Body of pancreas (tissue), 4 donors: ENCODE measurements around the gene TTC27. TPM values are rescaled to one million over a fixed set of nuclear protein-coding genes. Genes with fewer than 3 reads are reported as not detected.

ENCODE experiments used
- ATAC-seq: fragments of 150-250 bp; one replicate; pipeline ENCODE4 v1.9.1; 2016
- DNase-seq, 4 donors: peaks; one replicate each; pipeline ENCODE4 v3.0.0-alpha.2; 2019
- H3K27ac ChIP-seq, 4 donors: fragments of 200-600 bp; sonication (generic); 1 replicate in 3 of 4; 2 replicates in 1 of 4; pipeline versions ENCODE4 v1.5.1 to v1.6.1; 2016 to 2019; ENCODE audit warnings: mild to moderate bottlenecking in 1 of 4, mixed read lengths in 1 of 4, moderate library complexity in 1 of 4
- H3K27me3 ChIP-seq, 2 donors: fragments of 200-600 bp; sonication (generic); one replicate each; pipeline ENCODE4 v1.6.0; 2016; ENCODE audit warnings: mild to moderate bottlenecking in 1 of 2
- H3K36me3 ChIP-seq, 2 donors: fragments of 200-600 bp; sonication (generic); replicated peaks in 1 of 2; 2 replicates each; pipeline ENCODE4 v1.5.1; 2016; ENCODE audit warnings: low read depth in 2 of 2; ENCODE audit not compliant: insufficient read depth in 1 of 2
- H3K4me1 ChIP-seq: fragments of 200-600 bp; sonication (generic); one replicate; pipeline ENCODE4 v1.6.0; 2016
- H3K4me3 ChIP-seq, 2 donors: fragments of 200-600 bp; sonication (generic); 1 replicate in 1 of 2; 2 replicates in 1 of 2; pipeline ENCODE4 v1.5.1; 2016 to 2019
- H3K9me3 ChIP-seq, 3 donors: fragments of 200-600 bp; sonication (generic); 1 replicate in 2 of 3; 2 replicates in 1 of 3; pipeline ENCODE4 v1.5.1; 2016
- CTCF ChIP-seq, 7 experiments: fragments of 450-650 bp in 4 of 7; fragments of 200-600 bp in 3 of 7; sonication (generic) in 3 of 7; IDR thresholded peaks; one replicate each; pipeline ENCODE4 v1.5.1; 2016 to 2019; ENCODE audit warnings: antibody characterized with exemption in 7 of 7
- POLR2A ChIP-seq, 3 donors: fragments of 450-650 bp; IDR thresholded peaks; one replicate each; pipeline ENCODE4 v1.6.1; 2016; ENCODE audit warnings: antibody characterized with exemption in 3 of 3, mild to moderate bottlenecking in 2 of 3
- WGBS, 2 donors: methylation state at CpG; one replicate each; pipeline ENCODE4 v1.1.5; 2017; 5-methylcytosine and 5-hydroxymethylcytosine counted together
- intact Hi-C: fragments of 100-400 bp; cut with DNase I; formaldehyde crosslinking; loops from one replicate; pipeline ENCODE4 v1.15.1; 2023
- total RNA-seq, 2 donors: library from RNA; depleted of rRNA; stranded (reverse); fragments of >200 nt; gene quantifications; one replicate each; pipeline ENCODE4 v1.1.0, GENCODE V29; 2016

The TTC27 gene
- total RNA-seq, 2 donors from 2014 or later: 5.6 to 9.3 TPM

- H3K4me1 ChIP-seq: no peaks in the 10 kb centered on the region
- ATAC-seq (no peak), DNase-seq (no peak)
- no peak overlapping the region for H3K4me3 ChIP-seq
- H3K27ac ChIP-seq: no peak overlapping the region
- H3K27me3 ChIP-seq: no peaks in the 10 kb centered on the region
- intact Hi-C loops: no loop called here
- 39 to 45% methylated on average over 1 of the region's 1 CpG for WGBS, 2 donors
- H3K9me3 ChIP-seq: no peaks in the 10 kb centered on the region
- H3K36me3 ChIP-seq: peaks cover 0 to 2% of the 10 kb centered on the region in 2 donors
- no peak for TF ChIP-seq POLR2A (IDR thresholded peaks at IDR 0.05)
- TF ChIP-seq CTCF (IDR thresholded peaks at IDR 0.05): no peak
These were observed 148.1 kb downstream of the TTC27 start for GRCh38 chr2:32775954-32776353.

DNA sequence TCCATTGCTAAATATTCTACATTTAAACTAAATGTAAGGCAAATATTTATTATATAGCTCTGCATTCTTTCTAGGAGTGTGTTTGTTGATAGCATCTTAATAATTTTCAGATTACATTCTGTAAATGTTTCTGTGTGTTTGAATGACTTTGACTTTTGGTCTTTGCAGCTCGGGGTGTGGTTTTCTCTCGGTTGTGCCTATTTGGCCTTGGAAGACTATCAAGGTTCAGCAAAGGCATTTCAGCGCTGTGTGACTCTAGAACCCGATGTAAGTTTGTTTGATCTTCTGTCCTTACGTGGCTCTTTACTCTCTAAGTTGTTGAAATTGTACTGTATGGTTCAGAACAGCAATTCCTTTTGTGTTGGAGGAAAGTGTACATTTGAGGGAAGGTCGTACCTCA is 149.9 kb downstream of the TTC27 start:
- Histone ChIP-seq H3K4me1 (no peaks in the 10 kb centered on the region), H3K9me3 (no peaks in the 10 kb centered on the region), H3K27me3 (no peaks in the 10 kb centered on the region), H3K27ac (no peak overlapping the region), H3K4me3 (no peak overlapping the region), H3K36me3 (peaks cover 0 to 2% of the 10 kb centered on the region in 2 donors)
- ATAC-seq (no peak), DNase-seq (no peak)
- TF ChIP-seq POLR2A (IDR thresholded peaks at IDR 0.05) (no peak), CTCF (IDR thresholded peaks at IDR 0.05) (no peak)
- intact Hi-C loops: no loop called here
- WGBS, 2 donors: 89 to 91% methylated on average over 6 of the region's 6 CpGs

- intact Hi-C loops: no loop called here
- no peak for TF ChIP-seq POLR2A (IDR thresholded peaks at IDR 0.05)
- no peak for TF ChIP-seq CTCF (IDR thresholded peaks at IDR 0.05)
- H3K9me3 ChIP-seq: no peaks in the 10 kb centered on the region
- no peak overlapping the region for H3K27ac ChIP-seq
- H3K4me1 ChIP-seq: no peaks in the 10 kb centered on the region
- no peak overlapping the region for H3K4me3 ChIP-seq
- H3K36me3 ChIP-seq: peaks cover 0 to 5% of the 10 kb centered on the region in 2 donors
- H3K27me3 ChIP-seq: no peaks in the 10 kb centered on the region
- no peak for DNase-seq
- no peak for ATAC-seq
- WGBS, 2 donors: 67 to 71% methylated on average over 2 of the region's 2 CpGs
These were observed 153.1 kb downstream of the TTC27 start for GRCh38 chr2:32780961-32781360.

DNA sequence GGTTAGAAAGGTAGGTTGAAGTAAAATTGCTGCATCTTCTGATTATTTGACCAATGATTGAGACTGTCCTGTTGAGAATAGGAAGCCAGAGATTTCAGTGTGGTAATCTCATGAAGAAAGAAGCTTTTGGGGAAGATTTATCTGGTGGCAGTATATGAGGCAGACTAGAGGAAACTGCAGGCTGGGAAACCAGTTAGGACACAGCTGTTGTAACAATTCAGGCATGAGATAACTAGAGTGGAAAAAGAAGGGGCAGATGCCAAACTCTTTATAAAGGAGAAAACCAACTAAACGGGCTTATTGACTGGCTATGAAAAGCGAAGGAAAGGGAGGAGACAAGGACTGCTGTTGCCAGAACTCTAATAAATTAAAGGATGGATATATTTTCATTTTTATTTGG is 155.6 kb downstream of the TTC27 start:
- Histone ChIP-seq H3K4me1 (no peaks in the 10 kb centered on the region), H3K27me3 (no peaks in the 10 kb centered on the region), H3K4me3 (no peak overlapping the region), H3K36me3 (peaks cover 0 to 3% of the 10 kb centered on the region in 2 donors), H3K9me3 (no peaks in the 10 kb centered on the region), H3K27ac (no peak overlapping the region)
- 71 to 73% methylated on average over 2 of the region's 2 CpGs for whole genome bisulfite sequencing, 2 donors
- TF ChIP-seq POLR2A (IDR thresholded peaks at IDR 0.05) (no peak), CTCF (IDR thresholded peaks at IDR 0.05) (no peak)
- DNase-seq (no peak), ATAC-seq (no peak)
- intact Hi-C loops: no loop called here

- Histone ChIP-seq H3K27me3 (no peaks in the 10 kb centered on the region), H3K9me3 (no peaks in the 10 kb centered on the region), H3K36me3 (peaks cover 0 to 3% of the 10 kb centered on the region in 2 donors), H3K4me3 (no peak overlapping the region), H3K27ac (no peak overlapping the region), H3K4me1 (no peaks in the 10 kb centered on the region)
- DNase-seq: no peak
- TF ChIP-seq CTCF (IDR thresholded peaks at IDR 0.05): no peak
- no peak for TF ChIP-seq POLR2A (IDR thresholded peaks at IDR 0.05)
- 93 to 96% methylated on average over 4 of the region's 4 CpGs for WGBS, 2 donors
- intact Hi-C loops: no loop called here
- no peak for ATAC-seq
These were observed 156.1 kb downstream of the TTC27 start for GRCh38 chr2:32783933-32784332.
